H9 (cell line): ENCODE data around the gene LARP4B. TPM values are rescaled to one million over a fixed set of nuclear protein-coding genes. Genes with fewer than 3 reads are reported as not detected.

Experiments
- DNase-seq: peaks from one replicate; pipeline ENCODE4 v3.0.0-alpha.2; 2017
- H2AFZ ChIP-seq: one replicate; pipeline ENCODE4 v1.6.1; 2013; ENCODE audit warnings: mild to moderate bottlenecking, low read length, control low read depth, moderate library complexity
- H2AK5ac ChIP-seq: 2 replicates; pipeline ENCODE4 v1.6.1; 2013; ENCODE audit warnings: low read length, control low read depth, mixed read lengths; ENCODE audit not compliant: insufficient read length
- H2BK120ac ChIP-seq: one replicate; pipeline ENCODE4 v1.6.1; 2013; ENCODE audit warnings: low read depth, mild to moderate bottlenecking, low read length, control low read depth, inconsistent platforms; ENCODE audit not compliant: poor library complexity, severe bottlenecking
- H2BK12ac ChIP-seq: 2 replicates; pipeline ENCODE4 v1.6.1; 2013; ENCODE audit warnings: low read length, control low read depth, mixed read lengths, low read depth; ENCODE audit not compliant: insufficient read length
- H2BK15ac ChIP-seq: 2 replicates; pipeline ENCODE4 v1.6.1; 2013; ENCODE audit warnings: low read depth, low read length, control low read depth
- H2BK20ac ChIP-seq: one replicate; pipeline ENCODE4 v1.6.1; 2013; ENCODE audit warnings: low read depth, mild to moderate bottlenecking, low read length, control low read depth, inconsistent platforms; ENCODE audit not compliant: poor library complexity, severe bottlenecking
- H2BK5ac ChIP-seq: 2 replicates; pipeline ENCODE4 v1.6.1; 2013; ENCODE audit warnings: low read length, control low read depth, mixed read lengths; ENCODE audit not compliant: insufficient read length
- H3K14ac ChIP-seq: 2 replicates; pipeline ENCODE4 v1.6.1; 2013; ENCODE audit warnings: low read length, control low read depth; ENCODE audit not compliant: insufficient read depth
- H3K18ac ChIP-seq: 2 replicates; pipeline ENCODE4 v1.6.1; 2013; ENCODE audit warnings: low read depth, mild to moderate bottlenecking, mixed read lengths, low read length, control low read depth; ENCODE audit not compliant: insufficient read length
- H3K23ac ChIP-seq: 2 replicates; pipeline ENCODE4 v1.6.1; 2013; ENCODE audit warnings: low read length, control low read depth, mixed read lengths, low read depth; ENCODE audit not compliant: insufficient read length
- H3K23me2 ChIP-seq: 2 replicates; pipeline ENCODE4 v1.6.1; 2013; ENCODE audit warnings: low read depth, mild to moderate bottlenecking, mixed read lengths, low read length, control low read depth; ENCODE audit not compliant: insufficient read length, poor library complexity, severe bottlenecking
- H3K27ac ChIP-seq: 2 replicates; pipeline ENCODE4 v1.5.1; 2013; ENCODE audit warnings: low read length, control low read depth, mixed read lengths, low read depth; ENCODE audit not compliant: insufficient read length
- H3K27me3 ChIP-seq: 2 replicates; pipeline ENCODE4 v1.6.1; 2013; ENCODE audit warnings: low read length, control low read depth, inconsistent platforms; ENCODE audit not compliant: insufficient read depth
- H3K4ac ChIP-seq: 2 replicates; pipeline ENCODE4 v1.6.1; 2013; ENCODE audit warnings: low read depth, mild to moderate bottlenecking, control low read depth, inconsistent platforms, low read length, moderate library complexity
- H3K4me1 ChIP-seq: 2 replicates; pipeline ENCODE4 v1.6.1; 2013; ENCODE audit warnings: low read length, control low read depth, inconsistent platforms; ENCODE audit not compliant: insufficient read depth
- H3K4me2 ChIP-seq: 2 replicates; pipeline ENCODE4 v1.6.1; 2013; ENCODE audit warnings: low read length, control low read depth, mixed read lengths; ENCODE audit not compliant: insufficient read length, insufficient read depth
- H3K56ac ChIP-seq: 2 replicates; pipeline ENCODE4 v1.6.1; 2013; ENCODE audit warnings: low read depth, mild to moderate bottlenecking, mixed read lengths, low read length, control low read depth; ENCODE audit not compliant: insufficient read length
- H3K79me1 ChIP-seq: 2 replicates; pipeline ENCODE4 v1.6.1; 2013; ENCODE audit warnings: low read depth, mild to moderate bottlenecking, moderate library complexity, low read length, control low read depth, inconsistent platforms; ENCODE audit not compliant: insufficient read depth, poor library complexity, severe bottlenecking
- H3K79me2 ChIP-seq: 2 replicates; pipeline ENCODE4 v1.6.1; 2013; ENCODE audit warnings: low read length, control low read depth, inconsistent platforms; ENCODE audit not compliant: insufficient read depth
- H3K9ac ChIP-seq: 2 replicates; pipeline ENCODE4 v1.6.1; 2013; ENCODE audit warnings: low read length, control low read depth, mixed read lengths; ENCODE audit not compliant: insufficient read length; ENCODE audit errors: extremely low read depth
- H3K9me3 ChIP-seq: one replicate; pipeline ENCODE4 v1.6.1; 2013; ENCODE audit warnings: low read depth, low read length, inconsistent platforms; ENCODE audit not compliant: control insufficient read depth
- H3T11ph ChIP-seq: one replicate; pipeline ENCODE4 v1.6.1; 2013; ENCODE audit warnings: mild to moderate bottlenecking, low read length, control low read depth, inconsistent platforms
- H4K20me1 ChIP-seq: one replicate; pipeline ENCODE4 v1.6.1; 2013; ENCODE audit not compliant: control insufficient read depth, insufficient read length, insufficient read depth
- H4K5ac ChIP-seq: 2 replicates; pipeline ENCODE4 v1.6.1; 2013; ENCODE audit warnings: low read depth, mild to moderate bottlenecking, mixed read lengths, low read length, control low read depth; ENCODE audit not compliant: insufficient read length
- H4K8ac ChIP-seq: replicated peaks from 2 replicates; pipeline ENCODE4 v1.6.1; 2013; ENCODE audit warnings: low read length, control low read depth, mixed read lengths, low read depth; ENCODE audit not compliant: insufficient read length
- H4K91ac ChIP-seq: 2 replicates; pipeline ENCODE4 v1.6.1; 2013; ENCODE audit warnings: low read depth, mild to moderate bottlenecking, moderate library complexity, mixed read lengths, low read length, control low read depth; ENCODE audit not compliant: insufficient read length
- H3K27ac Mint-ChIP-seq, 3 experiments: 2 replicates in 2 of 3; 3 replicates in 1 of 3; pipeline ENCODE4 v1.8.0; 2020 to 2021; ENCODE audit warnings: mixed read lengths in 3 of 3, mild to moderate bottlenecking in 1 of 3, moderate library complexity in 1 of 3
- H3K27me3 Mint-ChIP-seq: 2 replicates; pipeline ENCODE4 v1.8.0; 2021; ENCODE audit warnings: low read depth, mild to moderate bottlenecking, moderate library complexity, mixed read lengths
- H3K36me3 Mint-ChIP-seq, 3 experiments: 2 replicates in 2 of 3; 3 replicates in 1 of 3; pipeline ENCODE4 v1.8.0; 2020 to 2021; ENCODE audit warnings: low read depth in 3 of 3, mixed read lengths in 3 of 3; ENCODE audit not compliant: insufficient read depth in 1 of 3
- H3K4me1 Mint-ChIP-seq, 2 experiments: 2 replicates each; pipeline ENCODE4 v1.8.0; 2020; ENCODE audit warnings: mixed read lengths in 2 of 2
- H3K4me3 Mint-ChIP-seq, 2 experiments: 2 replicates in 1 of 2; 3 replicates in 1 of 2; pipeline ENCODE4 v1.8.0; 2020 to 2021; ENCODE audit warnings: mild to moderate bottlenecking in 2 of 2, mixed read lengths in 2 of 2, moderate library complexity in 1 of 2
- H3K9me3 Mint-ChIP-seq, 2 experiments: 2 replicates in 1 of 2; 3 replicates in 1 of 2; pipeline ENCODE4 v1.8.0; 2020; ENCODE audit warnings: mild to moderate bottlenecking in 2 of 2, mixed read lengths in 2 of 2, moderate library complexity in 1 of 2
- CTCF ChIP-seq: fragments of 200-600 bp; sonication (generic); conservative IDR thresholded peaks from 3 replicates; pipeline ENCODE4 v1.8.0; 2021; ENCODE audit warnings: antibody characterized with exemption, mild to moderate bottlenecking
- WGBS: extraction: QIAGEN DNeasy Blood & Tissue Kit; methylation state at CpG from one replicate; pipeline ENCODE4 v1.1.7; 2013; ENCODE audit warnings: missing lambda C conversion rate, low lambda C conversion rate, mixed read lengths; ENCODE audit not compliant: insufficient read length; ENCODE audit errors: extremely low coverage; 5-methylcytosine and 5-hydroxymethylcytosine counted together
- total RNA-seq: library from RNA; stranded (reverse); gene quantifications from 2 replicates; pipeline ENCODE4 v1.2.1, GENCODE V29; 2021

LARP4B gene
- total RNA-seq, 1 experiment from 2014 or later = 88.9 TPM

GRCh38 chr10:792792-793100 lies 138.8 kb downstream of the LARP4B start:
- Mint-ChIP-seq H3K4me1 (peaks cover 2 to 4% of the 10 kb centered on the region in 2 experiments; a peak in 1 of 4 replicates), H3K36me3 (peaks cover 11 to 22% (median 19%) of the 10 kb centered on the region in 3 experiments), H3K27ac (no peak overlapping the region), H3K9me3 (peaks cover 24 to 28% of the 10 kb centered on the region in 2 experiments), H3K4me3 (no peak overlapping the region), H3K27me3 (peaks cover 17% of the 10 kb centered on the region)
- no peak overlapping the region for H2AFZ ChIP-seq
- no peaks in the 10 kb centered on the region for H3K9me3 ChIP-seq
- H4K8ac ChIP-seq = no peak overlapping the region
- no peak for TF ChIP-seq CTCF
- DNase-seq = no peak
- no peak overlapping the region for H2BK12ac ChIP-seq
- H2BK5ac ChIP-seq = no peak overlapping the region
- no peaks in the 10 kb centered on the region for H3K27me3 ChIP-seq
- no peak overlapping the region for H3K18ac ChIP-seq
- no peak overlapping the region for H3K23ac ChIP-seq
- H2BK20ac ChIP-seq = no peak overlapping the region
- no peak overlapping the region for H3K4me2 ChIP-seq
- H4K20me1 ChIP-seq = no peaks in the 10 kb centered on the region
- no peak overlapping the region for H3K4ac ChIP-seq
- no peak overlapping the region for H4K5ac ChIP-seq
- no peaks in the 10 kb centered on the region for H3K4me1 ChIP-seq
- H3K27ac ChIP-seq = no peak overlapping the region
- no peaks in the 10 kb centered on the region for H3K79me1 ChIP-seq
- H3K23me2 ChIP-seq = no peaks in the 10 kb centered on the region
- no peak overlapping the region for H2AK5ac ChIP-seq
- no peak overlapping the region for H3K56ac ChIP-seq
- no peak overlapping the region for H4K91ac ChIP-seq
- no peak overlapping the region for H3K9ac ChIP-seq
- no CpG with 5 or more reads among the region's 3 CpGs for WGBS
- H2BK120ac ChIP-seq = no peak overlapping the region
- no peak overlapping the region for H3K14ac ChIP-seq
- no peak overlapping the region for H3T11ph ChIP-seq
- H2BK15ac ChIP-seq = no peak overlapping the region
- H3K79me2 ChIP-seq = no peaks in the 10 kb centered on the region
